Left ventricle myocardium inferior (tissue), 1 donor: ENCODE data around the gene FEV. TPM values are rescaled to one million over a fixed set of nuclear protein-coding genes. Genes with fewer than 3 reads are reported as not detected.

ENCODE experiments used
- DNase-seq: peaks from one replicate; pipeline ENCODE4 v3.0.0-alpha.2; 2020
- H3K27ac ChIP-seq: fragments of 200-600 bp; replicated peaks from 2 replicates; pipeline ENCODE4 v1.8.0; 2021
- H3K27me3 ChIP-seq: fragments of 200-600 bp; 2 replicates; pipeline ENCODE4 v1.8.0; 2021; ENCODE audit warnings: low read depth
- H3K36me3 ChIP-seq: fragments of 200-600 bp; 2 replicates; pipeline ENCODE4 v1.8.0; 2021
- H3K4me1 ChIP-seq: fragments of 200-600 bp; 2 replicates; pipeline ENCODE4 v1.8.0; 2021
- H3K4me3 ChIP-seq: fragments of 200-600 bp; 2 replicates; pipeline ENCODE4 v1.8.0; 2021; ENCODE audit warnings: mild to moderate bottlenecking, moderate library complexity
- H3K9me3 ChIP-seq: fragments of 200-600 bp; replicated peaks from 2 replicates; pipeline ENCODE4 v1.8.0; 2021
- CTCF ChIP-seq: fragments of 200-600 bp; IDR thresholded peaks from 2 replicates; pipeline ENCODE4 v1.8.0; 2021; ENCODE audit warnings: antibody characterized with exemption, mild to moderate bottlenecking, borderline replicate concordance
- intact Hi-C: fragments of 100-400 bp; cut with micrococcal nuclease; formaldehyde crosslinking; loops from one replicate; pipeline ENCODE4 v1.11.0; 2022
- total RNA-seq: library from RNA; stranded (reverse); fragmentation: NEBNext Ultra II Directional; extraction: Animal tissue kit (Norgen Biotek cat#: 25700); gene quantifications from one replicate; pipeline ENCODE4 v1.2.1, GENCODE V29; 2021
- donor health status: DM: no; HTN: yes; CAD: no; lungs with severe emphysema.

FEV gene
- total RNA-seq, 1 donor from 2014 or later = not detected

DNA sequence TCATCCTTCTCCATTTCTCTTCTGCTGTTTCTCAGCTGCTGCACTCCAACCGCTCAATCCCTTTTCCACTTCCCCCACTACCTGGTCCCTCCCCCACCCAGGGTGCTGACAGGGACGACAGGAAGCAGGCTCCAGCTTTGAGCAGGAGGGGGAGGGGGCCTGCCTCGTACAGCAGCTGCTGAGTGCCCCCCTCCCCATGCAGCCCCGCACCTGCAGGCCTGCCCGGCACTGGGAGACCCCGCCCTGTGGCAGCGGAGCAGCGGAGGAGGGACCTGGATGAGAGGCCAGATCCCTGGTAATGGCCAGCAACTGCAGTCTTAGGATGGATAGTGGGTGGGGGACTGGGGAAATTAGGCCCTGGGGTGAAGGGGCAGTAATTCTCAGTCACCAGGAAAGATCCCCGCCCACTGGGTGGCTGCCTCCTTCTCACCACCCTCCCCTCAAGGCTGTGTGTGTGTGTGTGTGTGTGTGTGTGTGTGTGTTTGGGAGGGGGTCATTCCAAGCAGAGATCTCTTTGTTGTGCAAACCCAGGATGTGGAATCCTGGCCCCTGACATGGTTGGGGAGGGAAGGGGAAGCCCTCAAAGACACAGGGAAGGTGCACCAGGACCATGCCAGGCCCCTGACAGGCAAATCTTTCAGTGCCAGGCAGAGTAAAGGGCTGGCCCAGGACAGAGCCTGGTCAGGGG lies 15.0 kb upstream of the FEV start:
- Histone ChIP-seq H3K27ac (no peak overlapping the region), H3K36me3 (no peaks in the 10 kb centered on the region), H3K4me3 (no peak overlapping the region), H3K4me1 (peaks cover 33% of the 10 kb centered on the region), H3K27me3 (peaks cover 100% of the 10 kb centered on the region), H3K9me3 (no peaks in the 10 kb centered on the region)
- no peak for DNase-seq
- no peak for TF ChIP-seq CTCF
- intact Hi-C loops = no loop called here

GRCh38 chr2:218999021-218999880 lies 14.3 kb upstream of the FEV start:
- intact Hi-C loops = no loop called here
- H3K27me3 ChIP-seq = peaks cover 100% of the 10 kb centered on the region
- no peaks in the 10 kb centered on the region for H3K9me3 ChIP-seq

GRCh38 chr2:218998414-218999002 lies 13.5 kb upstream of the FEV start:
- H3K9me3 ChIP-seq = no peaks in the 10 kb centered on the region
- no peak for DNase-seq
- peaks cover 100% of the 10 kb centered on the region for H3K27me3 ChIP-seq
- no peak overlapping the region for H3K4me3 ChIP-seq
- intact Hi-C loops = no loop called here
- no peak overlapping the region for H3K27ac ChIP-seq
- H3K4me1 ChIP-seq = peaks cover 40% of the 10 kb centered on the region
- H3K36me3 ChIP-seq = no peaks in the 10 kb centered on the region
- no peak for TF ChIP-seq CTCF

More at GRCh38 chr2:218999021-218999880, 14.3 kb upstream of the FEV start:
- Histone ChIP-seq H3K27ac (no peak overlapping the region), H3K36me3 (no peaks in the 10 kb centered on the region), H3K4me3 (no peak overlapping the region), H3K4me1 (peaks cover 33% of the 10 kb centered on the region)
- no peak for DNase-seq
- TF ChIP-seq CTCF = no peak

DNA sequence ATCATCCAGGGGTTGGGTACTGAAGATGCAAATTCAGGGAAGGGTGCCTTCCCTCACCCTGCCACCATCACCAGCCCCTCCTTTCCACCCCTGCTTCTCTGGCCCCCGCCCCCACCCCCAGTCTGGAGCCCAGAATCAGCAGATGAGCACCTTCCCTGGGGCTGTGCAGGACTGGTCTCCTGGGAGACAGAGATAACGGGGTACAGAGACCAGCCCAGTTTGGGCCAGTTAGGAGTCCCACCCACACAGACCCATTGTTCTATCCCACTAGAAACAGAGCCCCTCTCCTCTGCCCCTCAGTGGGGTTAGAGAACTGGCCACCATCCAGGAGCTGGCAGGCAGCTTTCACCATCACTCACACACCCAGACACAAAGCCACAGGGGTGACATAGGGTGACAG lies 12.7 kb upstream of the FEV start:
- DNase-seq = no peak
- H3K4me3 ChIP-seq = no peak overlapping the region
- intact Hi-C loops = no loop called here
- no peak overlapping the region for H3K27ac ChIP-seq
- peaks cover 100% of the 10 kb centered on the region for H3K27me3 ChIP-seq
- no peaks in the 10 kb centered on the region for H3K9me3 ChIP-seq
- no peak for TF ChIP-seq CTCF
- no peaks in the 10 kb centered on the region for H3K36me3 ChIP-seq
- peaks cover 41% of the 10 kb centered on the region for H3K4me1 ChIP-seq

DNA sequence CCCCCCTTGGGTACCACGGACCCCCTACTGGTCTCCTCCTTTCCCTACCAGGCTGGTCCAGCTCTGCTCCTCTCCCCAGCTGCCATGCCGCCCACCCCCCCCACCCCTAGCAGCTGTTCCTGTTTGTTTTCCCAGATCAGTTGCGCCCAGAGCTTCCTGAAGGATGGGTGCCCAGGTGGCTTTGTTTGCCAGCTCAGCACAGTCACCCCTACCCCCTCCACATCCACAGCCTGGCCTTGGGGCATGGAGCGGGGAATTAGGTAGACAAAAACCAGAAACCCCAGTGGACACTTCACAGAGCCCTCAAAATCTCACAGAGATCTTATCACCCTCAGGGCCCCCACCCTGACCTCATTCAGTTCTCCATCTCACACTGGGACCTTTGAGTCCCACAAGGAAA lies 12.0 kb upstream of the FEV start:
- Histone ChIP-seq H3K27ac (no peak overlapping the region), H3K4me1 (peaks cover 36% of the 10 kb centered on the region), H3K36me3 (no peaks in the 10 kb centered on the region), H3K27me3 (peaks cover 100% of the 10 kb centered on the region), H3K9me3 (no peaks in the 10 kb centered on the region), H3K4me3 (no peak overlapping the region)
- DNase-seq = no peak
- no peak for TF ChIP-seq CTCF
- intact Hi-C loops = no loop called here
